Sigmoid colon (tissue), 7 donors: ENCODE measurements around the gene MESP1. TPM values are rescaled to one million over a fixed set of nuclear protein-coding genes. Genes with fewer than 3 reads are reported as not detected.
A peak's percentile ranks its signal among the peaks of the same experiment; 100 is the strongest.
"Not testable (repeated sequence)": the region's sequence is repeated elsewhere in the genome, so short reads cannot be mapped to it uniquely, and the experiment has no call there.

ENCODE experiments used
- DNase-seq: peaks from one replicate; pipeline ENCODE4 v3.0.0-alpha.2; 2019
- H3K27ac ChIP-seq, 4 donors: fragments of 200-600 bp; sonication (generic); one replicate each; pipeline ENCODE4 v1.5.1; 2016 to 2019; ENCODE audit warnings: mild to moderate bottlenecking in 1 of 4
- H3K27me3 ChIP-seq, 3 donors: fragments of 200-600 bp; sonication (generic); one replicate each; pipeline ENCODE4 v1.5.1; 2019; ENCODE audit warnings: mild to moderate bottlenecking in 1 of 3
- H3K36me3 ChIP-seq, 4 donors: fragments of 200-600 bp; sonication (generic); one replicate each; pipeline ENCODE4 v1.5.1; 2016 to 2019
- H3K4me1 ChIP-seq, 4 donors: fragments of 200-600 bp; sonication (generic); one replicate each; pipeline ENCODE4 v1.5.1; 2017 to 2019
- H3K4me3 ChIP-seq, 4 donors: fragments of 200-600 bp; sonication (generic); one replicate each; pipeline ENCODE4 v1.5.1; 2017 to 2019; ENCODE audit warnings: mild to moderate bottlenecking in 2 of 4, moderate library complexity in 1 of 4
- H3K9me3 ChIP-seq, 4 donors: fragments of 200-600 bp in 3 of 4; sonication (generic) in 3 of 4; one replicate each; pipeline versions ENCODE4 v1.5.1 to v1.6.1; 2013 to 2019
- CTCF ChIP-seq, 4 experiments: fragments of 450-650 bp in 3 of 4; fragments of 200-600 bp in 1 of 4; IDR thresholded peaks; one replicate each; pipeline ENCODE4 v1.5.1; 2016 to 2019; ENCODE audit warnings: antibody characterized with exemption in 4 of 4, mild to moderate bottlenecking in 3 of 4, moderate library complexity in 2 of 4
- EP300 ChIP-seq, 4 donors: sonication (generic); formaldehyde crosslinking; IDR thresholded peaks; one replicate each; pipeline ENCODE4 v1.6.1; 2017; ENCODE audit warnings: antibody characterized with exemption in 4 of 4
- POLR2A ChIP-seq, 2 donors: fragments of 450-650 bp; IDR thresholded peaks; one replicate each; pipeline ENCODE4 v1.6.1; 2016; ENCODE audit warnings: antibody characterized with exemption in 2 of 2, mild to moderate bottlenecking in 2 of 2, moderate library complexity in 2 of 2
- POLR2AphosphoS5 ChIP-seq, 4 donors: sonication (generic); formaldehyde crosslinking; IDR thresholded peaks; one replicate each; pipeline ENCODE4 v1.6.1; 2017; ENCODE audit warnings: antibody characterized with exemption in 4 of 4
- WGBS, 2 donors: extraction: QIAGEN DNeasy Blood & Tissue Kit; methylation state at CpG; one replicate each; pipeline ENCODE4 v1.1.7; 2013; 5-methylcytosine and 5-hydroxymethylcytosine counted together
- intact Hi-C: fragments of 100-400 bp; cut with DNase I; formaldehyde crosslinking; loops from one replicate; pipeline ENCODE4 v1.15.1; 2023
- polyA plus RNA-seq, 3 donors: library from polyadenylated mRNA; stranded (reverse); fragments of 200-250 nt; gene quantifications; one replicate each; pipeline ENCODE4 v1.2.3, GENCODE V29; 2013
- total RNA-seq, 4 donors: library from RNA; depleted of rRNA; stranded (reverse); fragments of >200 nt; gene quantifications; one replicate each; pipeline ENCODE4 v1.1.0, GENCODE V29; 2016
- donor health status: healthy with polysubstance abuse.
- donor health status: Bipolar disorder and iron deficiency.
- donor health status: healthy.

Gene MESP1
- total and polyA plus RNA-seq, 7 donors: 2.7 to 10.2 (median 3.6) TPM

GRCh38 chr15:89790206-89790605, 39.2 kb upstream of the MESP1 start:
- 86 to 91% methylated on average over 10 of the region's 10 CpGs for WGBS, 2 donors
- TF ChIP-seq EP300 (IDR thresholded peaks at IDR 0.05): no peak
- no peak for TF ChIP-seq POLR2AphosphoS5 (IDR thresholded peaks at IDR 0.05)
- TF ChIP-seq CTCF (IDR thresholded peaks at IDR 0.05): no peak
- TF ChIP-seq POLR2A (IDR thresholded peaks at IDR 0.05): no peak
- Histone ChIP-seq H3K36me3 (no peaks in the 10 kb centered on the region), H3K4me1 (no peaks in the 10 kb centered on the region), H3K4me3 (no peak overlapping the region), H3K27me3 (no peaks in the 10 kb centered on the region), H3K9me3 (peaks cover 0 to 4% (median 1%) of the 10 kb centered on the region in 4 donors), H3K27ac (no peak overlapping the region)
- no peak for DNase-seq
- intact Hi-C loops: no loop called here

- H3K27me3 ChIP-seq, H3K4me1 ChIP-seq, H3K4me3 ChIP-seq, DNase-seq, intact Hi-C loops, H3K9me3 ChIP-seq, H3K36me3 ChIP-seq, H3K27ac ChIP-seq: not testable (repeated sequence)
- 97 to 99% methylated on average over 4 of the region's 4 CpGs for WGBS, 2 donors
These were observed 37.5 kb upstream of the MESP1 start for GRCh38 chr15:89788585-89788984.

- TF ChIP-seq POLR2AphosphoS5 (IDR thresholded peaks at IDR 0.05) (no peak), POLR2A (IDR thresholded peaks at IDR 0.05) (no peak), EP300 (IDR thresholded peaks at IDR 0.05) (no peak), CTCF (IDR thresholded peaks at IDR 0.05) (no peak)
- Histone ChIP-seq H3K36me3 (no peaks in the 10 kb centered on the region), H3K4me1 (no peaks in the 10 kb centered on the region), H3K27me3 (no peaks in the 10 kb centered on the region), H3K4me3 (no peak overlapping the region), H3K27ac (no peak overlapping the region), H3K9me3 (peaks cover 0 to 4% (median 1%) of the 10 kb centered on the region in 4 donors)
- no peak for DNase-seq
- WGBS, 2 donors: 95 to 96% methylated on average over 3 of the region's 3 CpGs
- intact Hi-C loops: no loop called here
These were observed 36.9 kb upstream of the MESP1 start for GRCh38 chr15:89787944-89788343.

- H3K36me3 ChIP-seq: no peaks in the 10 kb centered on the region
- intact Hi-C loops: no loop called here
- no peak overlapping the region for H3K4me3 ChIP-seq
- H3K9me3 ChIP-seq: peaks cover 0 to 4% (median 1%) of the 10 kb centered on the region in 4 donors
- H3K4me1 ChIP-seq: no peaks in the 10 kb centered on the region
- no peaks in the 10 kb centered on the region for H3K27me3 ChIP-seq
- H3K27ac ChIP-seq: no peak overlapping the region
- no peak for DNase-seq
- TF ChIP-seq CTCF (IDR thresholded peaks at IDR 0.05) (no peak), EP300 (IDR thresholded peaks at IDR 0.05) (no peak), POLR2AphosphoS5 (IDR thresholded peaks at IDR 0.05) (no peak), POLR2A (IDR thresholded peaks at IDR 0.05) (no peak)
These were observed 34.7 kb upstream of the MESP1 start for GRCh38 chr15:89785774-89786140.

GRCh38 chr15:89785064-89785773, 34.2 kb upstream of the MESP1 start:
- 15 to 63% methylated on average over 13 of the region's 13 CpGs for WGBS, 2 donors
- no peak overlapping the region for H3K4me3 ChIP-seq
- intact Hi-C loops: no loop called here
- peak overlapping the region in 1 of 4 donors; percentile 2 for H3K27ac ChIP-seq
- H3K4me1 ChIP-seq: no peaks in the 10 kb centered on the region
- no peaks in the 10 kb centered on the region for H3K27me3 ChIP-seq
- TF ChIP-seq POLR2AphosphoS5 (IDR thresholded peaks at IDR 0.05): no peak
- H3K36me3 ChIP-seq: no peaks in the 10 kb centered on the region
- DNase-seq: no peak
- peaks cover 0 to 4% (median 1%) of the 10 kb centered on the region in 4 donors for H3K9me3 ChIP-seq

GRCh38 chr15:89784686-89784960, 33.6 kb upstream of the MESP1 start:
- Histone ChIP-seq H3K4me3 (no peak overlapping the region), H3K27ac (peak overlapping the region in 1 of 4 donors; percentile 2), H3K9me3 (peaks cover 0 to 4% (median 1%) of the 10 kb centered on the region in 4 donors), H3K27me3 (no peaks in the 10 kb centered on the region), H3K4me1 (no peaks in the 10 kb centered on the region), H3K36me3 (no peaks in the 10 kb centered on the region)
- TF ChIP-seq EP300 (IDR thresholded peaks at IDR 0.05) (no peak), POLR2AphosphoS5 (IDR thresholded peaks at IDR 0.05) (no peak), CTCF (IDR thresholded peaks at IDR 0.05) (no peak)
- no peak for DNase-seq
- intact Hi-C loops: no loop called here
- WGBS, 2 donors: 51 to 80% methylated on average over 7 of the region's 7 CpGs
